HG03280 (cell line): Measurements from ENCODE around the gene MTHFSD.

Source experiments
- ATAC-seq: cut with Tn5 transposase; IDR thresholded peaks from one replicate; pipeline ENCODE4 v1.9.1; 2021; ENCODE audit warnings: mild to moderate bottlenecking, moderate library complexity; ENCODE audit not compliant: unreplicated experiment

MTHFSD gene

DNA sequence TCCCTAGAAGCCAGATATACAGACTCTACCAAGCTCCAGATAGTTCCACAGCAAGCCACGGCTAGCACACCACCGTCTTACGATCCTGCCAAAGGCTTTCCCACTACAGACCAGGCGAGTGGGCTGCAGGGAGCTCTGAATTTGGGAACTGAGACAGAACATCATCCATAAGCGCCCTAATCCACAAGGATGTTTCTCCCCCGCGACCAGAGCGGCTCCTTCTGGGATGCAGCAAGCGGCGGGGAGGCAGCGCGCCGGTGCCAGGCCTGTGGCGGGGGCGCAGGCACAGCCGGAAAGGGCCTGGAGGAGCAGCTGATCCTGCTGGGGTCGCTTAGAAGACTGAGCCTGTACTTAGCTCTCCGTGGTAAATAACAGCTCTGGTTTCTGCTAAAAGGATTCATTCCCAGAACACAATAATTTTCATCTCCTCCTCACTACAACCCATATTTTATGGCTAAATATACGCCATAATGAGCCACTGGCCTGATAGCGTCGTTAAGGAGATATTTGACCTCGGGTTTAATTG, 60.9 kb downstream of the MTHFSD start:
- ATAC-seq, result no peak

DNA sequence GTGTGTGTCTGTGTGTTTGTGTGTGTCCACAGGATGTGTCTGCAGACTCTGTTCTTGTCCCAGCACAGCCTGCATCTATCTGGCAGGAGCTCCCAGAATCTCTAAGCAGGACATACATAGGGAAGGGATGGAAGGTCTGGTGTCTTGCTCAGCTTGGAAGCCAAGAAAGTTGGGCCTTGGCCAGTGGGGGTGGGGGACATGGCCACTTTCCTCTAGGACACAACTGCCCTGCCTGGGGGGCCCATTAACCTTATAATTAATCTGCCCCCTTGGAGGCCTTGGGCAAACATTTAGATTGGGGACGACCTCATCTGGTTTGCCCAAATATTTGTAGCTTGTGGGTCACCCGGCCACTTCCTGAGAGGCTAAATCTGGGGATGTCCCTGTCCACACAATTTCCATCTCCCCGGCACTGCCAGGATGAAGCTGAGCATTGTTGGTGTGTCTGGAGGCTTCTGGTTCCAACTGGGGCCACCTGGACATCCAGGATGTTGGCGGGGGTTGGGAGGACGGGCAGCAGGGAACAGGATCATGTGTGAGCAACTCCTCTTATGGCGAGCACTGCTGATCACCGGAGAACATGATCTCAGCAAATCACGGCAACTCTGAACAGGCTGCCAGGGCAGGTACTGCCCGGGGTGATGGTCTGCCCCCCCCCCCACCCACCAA, 61.9 kb downstream of the MTHFSD start:
- ATAC-seq, result no peak

DNA sequence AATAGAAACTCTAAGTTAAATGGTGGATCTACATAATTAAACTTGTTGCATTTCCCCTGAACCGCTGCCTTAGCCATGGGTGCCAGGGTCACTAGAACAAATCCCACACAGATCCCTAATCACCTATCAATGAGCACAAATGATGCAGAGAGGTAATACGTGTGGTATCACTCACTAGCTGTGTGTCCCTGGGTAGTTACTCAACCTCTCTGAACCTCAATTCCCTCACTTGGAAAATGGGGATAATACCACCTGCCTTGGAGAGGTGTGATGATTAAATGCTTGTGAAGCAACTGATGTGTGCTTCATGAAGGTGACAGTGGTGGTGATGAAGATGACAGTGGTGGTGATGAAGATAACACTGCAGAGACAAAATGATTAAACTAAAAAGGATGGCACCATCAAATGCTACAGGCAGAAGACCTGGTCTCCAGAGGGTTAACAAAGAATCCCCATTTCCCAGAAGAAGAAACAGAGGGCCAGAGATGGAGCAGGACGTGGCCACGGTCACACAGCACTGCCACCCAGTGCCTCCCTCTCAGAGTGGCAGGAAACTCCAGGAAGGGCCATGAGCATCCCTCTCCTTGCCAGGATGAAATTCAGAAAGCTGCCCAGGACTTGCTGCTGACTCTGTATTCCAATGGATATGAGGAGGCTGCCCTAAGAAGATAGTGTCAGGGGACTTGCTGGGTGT, 62.6 kb downstream of the MTHFSD start:
- no peak for ATAC-seq

DNA sequence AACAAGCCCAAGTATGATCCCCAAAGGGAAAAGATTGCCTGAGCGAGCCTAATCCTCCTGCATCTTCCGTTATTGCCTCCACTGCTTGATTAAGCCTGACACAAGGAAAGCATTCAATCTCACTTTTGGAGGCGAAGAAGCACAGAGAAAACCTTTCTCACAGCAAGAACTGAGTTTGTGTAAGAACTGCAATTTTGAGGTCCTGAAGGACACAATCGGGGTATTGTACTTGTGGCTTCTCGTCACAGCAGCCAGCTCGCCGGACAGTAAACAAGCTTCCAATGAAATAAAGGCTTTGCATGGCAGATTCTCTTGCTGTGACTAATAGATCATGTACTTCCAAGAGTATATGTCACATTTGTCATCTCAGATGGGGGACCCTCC, 63.4 kb downstream of the MTHFSD start:
- ATAC-seq, result no peak

GRCh38 chr16:86490859-86491639, 64.0 kb downstream of the MTHFSD start:
- ATAC-seq, result no peak

DNA sequence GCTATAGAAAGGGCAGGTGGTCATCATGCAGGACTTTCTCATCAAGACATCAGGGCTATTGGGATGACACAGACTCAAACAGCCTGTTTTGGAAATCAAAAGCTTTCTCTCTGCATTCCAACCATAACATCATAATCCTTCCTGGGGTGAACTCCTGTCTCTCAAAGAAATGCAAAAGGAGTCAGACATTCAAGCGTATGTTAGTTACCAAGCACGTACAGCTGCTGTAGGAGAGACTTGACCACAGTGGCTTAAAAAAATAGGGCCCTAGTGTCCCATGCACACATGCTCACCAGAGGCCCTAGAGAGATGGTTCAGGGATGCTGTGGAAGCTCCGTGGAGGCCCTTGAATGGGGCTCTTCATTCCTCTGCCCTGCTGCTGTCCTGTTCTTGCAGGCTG, 69.3 kb downstream of the MTHFSD start:
- no peak for ATAC-seq

DNA sequence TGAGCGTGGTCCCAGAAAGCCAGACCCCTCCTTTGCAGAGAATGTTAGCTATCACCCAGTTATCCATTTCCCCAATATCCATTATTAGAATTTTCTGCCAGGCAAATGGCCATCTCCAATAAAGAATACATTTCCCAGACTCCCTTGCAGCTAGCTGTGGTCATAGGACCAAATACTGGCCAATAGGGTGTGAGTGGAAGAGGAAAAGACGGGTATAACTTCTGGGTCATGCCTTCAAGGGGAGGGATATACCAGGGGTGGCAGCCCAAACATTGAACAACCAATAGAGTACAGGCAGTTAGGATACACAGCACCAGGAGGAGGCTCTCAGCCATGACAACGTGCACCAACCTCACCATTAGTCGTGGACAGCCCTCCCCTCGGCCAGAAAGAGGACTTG, 70.8 kb downstream of the MTHFSD start:
- no peak for ATAC-seq

DNA sequence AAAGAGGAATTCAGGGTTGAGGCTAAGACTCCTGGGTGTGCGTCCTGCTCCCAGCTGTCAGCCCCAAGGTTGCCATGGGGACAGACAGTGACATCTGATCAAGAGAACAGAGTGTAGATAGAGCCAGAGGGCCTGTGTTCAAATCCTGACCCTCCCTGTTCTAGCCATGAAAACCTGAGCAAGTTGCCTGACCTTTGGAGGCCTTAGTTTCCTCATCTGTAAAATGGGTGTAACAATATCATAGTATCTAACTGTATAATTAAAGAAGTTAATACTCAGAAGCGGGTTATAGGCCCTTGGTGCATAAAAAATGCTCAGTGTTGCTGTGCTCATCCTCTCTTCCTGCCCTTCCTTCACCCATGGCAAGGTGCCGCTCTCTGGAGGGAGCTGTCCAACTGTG, 73.4 kb downstream of the MTHFSD start:
- no peak for ATAC-seq

- ATAC-seq, result no peak
Measured at GRCh38 chr16:86480444-86480843, 74.6 kb downstream of the MTHFSD start.
